MM.1S (cell line): ENCODE results near the gene CAB39.

ENCODE experiments used
- DNase-seq: peaks from one replicate; pipeline ENCODE4 v3.0.0-alpha.2; 2015
- H2AFZ ChIP-seq: fragments of 300-600 bp; sonication (generic); 2 replicates; pipeline ENCODE4 v1.6.0; 2016; ENCODE audit warnings: antibody characterized with exemption, low read length
- H3F3A ChIP-seq: fragments of 300-600 bp; sonication (generic); 2 replicates; pipeline ENCODE4 v1.6.1; 2016; ENCODE audit warnings: mild to moderate bottlenecking, antibody characterized with exemption, low read length, moderate library complexity, mixed read lengths; ENCODE audit not compliant: insufficient read depth
- H3K27ac ChIP-seq: fragments of 300-600 bp; sonication (generic); 2 replicates; pipeline ENCODE4 v1.5.1; 2016; ENCODE audit warnings: mild to moderate bottlenecking, low read length
- H3K27me3 ChIP-seq: fragments of 300-600 bp; sonication (generic); replicated peaks from 2 replicates; pipeline ENCODE4 v1.6.0; 2016; ENCODE audit warnings: low read length; ENCODE audit not compliant: insufficient read depth
- H3K36me3 ChIP-seq: fragments of 300-600 bp; sonication (generic); replicated peaks from 2 replicates; pipeline ENCODE4 v1.6.1; 2016; ENCODE audit warnings: mild to moderate bottlenecking, low read length, mixed read lengths; ENCODE audit not compliant: insufficient read depth
- H3K4me1 ChIP-seq: fragments of 300-600 bp; sonication (generic); 2 replicates; pipeline ENCODE4 v1.6.1; 2016; ENCODE audit warnings: low read length, mixed read lengths
- H3K4me2 ChIP-seq: fragments of 300-600 bp; sonication (generic); 2 replicates; pipeline ENCODE4 v1.6.0; 2016; ENCODE audit warnings: low read depth, low read length
- H3K4me3 ChIP-seq: fragments of 300-600 bp; sonication (generic); 2 replicates; pipeline ENCODE4 v1.5.1; 2016; ENCODE audit warnings: low read length, mixed read lengths
- H3K79me2 ChIP-seq: fragments of 300-600 bp; sonication (generic); 2 replicates; pipeline ENCODE4 v1.6.1; 2016; ENCODE audit warnings: mixed run types, low read length, mixed read lengths
- H3K9ac ChIP-seq: fragments of 300-600 bp; sonication (generic); 2 replicates; pipeline ENCODE4 v1.6.1; 2016; ENCODE audit warnings: low read length, mixed read lengths
- H3K9me2 ChIP-seq: fragments of 300-600 bp; sonication (generic); replicated peaks from 2 replicates; pipeline ENCODE4 v1.6.1; 2016; ENCODE audit warnings: mild to moderate bottlenecking, low read length, mixed read lengths; ENCODE audit not compliant: insufficient read depth
- H3K9me3 ChIP-seq: fragments of 300-600 bp; sonication (generic); replicated peaks from 2 replicates; pipeline ENCODE4 v1.6.1; 2016; ENCODE audit warnings: mild to moderate bottlenecking, low read length, mixed read lengths; ENCODE audit not compliant: insufficient read depth
- H4K20me1 ChIP-seq: fragments of 300-600 bp; sonication (generic); 2 replicates; pipeline ENCODE4 v1.6.1; 2016; ENCODE audit warnings: mild to moderate bottlenecking, low read length, moderate library complexity, mixed read lengths; ENCODE audit not compliant: insufficient read depth
- CTCF ChIP-seq: fragments of 300-600 bp; sonication (generic); IDR thresholded peaks from 2 replicates; pipeline ENCODE4 v1.5.1; 2016; ENCODE audit warnings: antibody characterized with exemption, low read length, mixed read lengths
- EZH2 ChIP-seq: fragments of 300-600 bp; sonication (generic); optimal IDR thresholded peaks from 2 replicates; pipeline ENCODE3; 2017; ENCODE audit warnings: low read depth, mild to moderate bottlenecking, antibody characterized with exemption, low read length, mixed read lengths
- EZH2phosphoT487 ChIP-seq: fragments of 300-600 bp; sonication (generic); IDR thresholded peaks from 2 replicates; pipeline ENCODE4 v1.6.1; 2018; ENCODE audit warnings: antibody characterized with exemption, low read length

Gene CAB39

GRCh38 chr2:230678018-230678417 lies 34.6 kb upstream of the CAB39 start:
- H3K9me2 ChIP-seq: no peaks in the 10 kb centered on the region
- no peaks in the 10 kb centered on the region for H3K27me3 ChIP-seq
- no peaks in the 10 kb centered on the region for H3K36me3 ChIP-seq
- no peaks in the 10 kb centered on the region for H3F3A ChIP-seq
- H3K27ac ChIP-seq: no peak overlapping the region
- TF ChIP-seq EZH2 (no peak), CTCF (no peak), EZH2phosphoT487 (no peak)
- no peak overlapping the region for H3K4me2 ChIP-seq
- no peaks in the 10 kb centered on the region for H4K20me1 ChIP-seq
- H3K9me3 ChIP-seq: no peaks in the 10 kb centered on the region
- no peaks in the 10 kb centered on the region for H3K79me2 ChIP-seq
- no peaks in the 10 kb centered on the region for H3K4me1 ChIP-seq
- H2AFZ ChIP-seq: no peak overlapping the region
- no peak for DNase-seq
- H3K4me3 ChIP-seq: no peak overlapping the region
- H3K9ac ChIP-seq: no peak overlapping the region

GRCh38 chr2:230678451-230678850 lies 34.2 kb upstream of the CAB39 start:
- Histone ChIP-seq H3K9me3 (no peaks in the 10 kb centered on the region), H3K4me1 (no peaks in the 10 kb centered on the region), H3K4me2 (no peak overlapping the region), H3K9ac (no peak overlapping the region), H2AFZ (no peak overlapping the region), H3F3A (no peaks in the 10 kb centered on the region), H3K9me2 (no peaks in the 10 kb centered on the region), H3K27me3 (no peaks in the 10 kb centered on the region), H3K27ac (no peak overlapping the region), H3K4me3 (no peak overlapping the region), H3K36me3 (no peaks in the 10 kb centered on the region), H3K79me2 (no peaks in the 10 kb centered on the region), H4K20me1 (no peaks in the 10 kb centered on the region)
- no peak for DNase-seq
- TF ChIP-seq EZH2phosphoT487: no peak

GRCh38 chr2:230680463-230681170 lies 32.0 kb upstream of the CAB39 start:
- DNase-seq: no peak
- Histone ChIP-seq H3K4me1 (no peaks in the 10 kb centered on the region), H3K9me3 (no peaks in the 10 kb centered on the region), H3K27me3 (no peaks in the 10 kb centered on the region), H3K27ac (no peak overlapping the region), H3K9ac (no peak overlapping the region), H4K20me1 (no peaks in the 10 kb centered on the region), H2AFZ (no peak overlapping the region), H3K9me2 (no peaks in the 10 kb centered on the region), H3K4me3 (no peak overlapping the region), H3F3A (no peaks in the 10 kb centered on the region), H3K79me2 (no peaks in the 10 kb centered on the region), H3K4me2 (no peak overlapping the region), H3K36me3 (no peaks in the 10 kb centered on the region)
- no peak for TF ChIP-seq CTCF
- TF ChIP-seq EZH2: no peak
- TF ChIP-seq EZH2phosphoT487: no peak

GRCh38 chr2:230681171-230681545 lies 31.5 kb upstream of the CAB39 start:
- no peaks in the 10 kb centered on the region for H3K9me3 ChIP-seq
- no peaks in the 10 kb centered on the region for H3K27me3 ChIP-seq
- no peak overlapping the region for H3K9ac ChIP-seq
- H3K4me1 ChIP-seq: no peaks in the 10 kb centered on the region
- no peak overlapping the region for H2AFZ ChIP-seq
- H3K4me3 ChIP-seq: no peak overlapping the region
- no peak overlapping the region for H3K4me2 ChIP-seq
- no peaks in the 10 kb centered on the region for H3K79me2 ChIP-seq
- TF ChIP-seq CTCF: no peak
- no peak for TF ChIP-seq EZH2
- TF ChIP-seq EZH2phosphoT487: no peak
- no peaks in the 10 kb centered on the region for H4K20me1 ChIP-seq
- DNase-seq: no peak
- no peaks in the 10 kb centered on the region for H3K36me3 ChIP-seq
- no peaks in the 10 kb centered on the region for H3F3A ChIP-seq
- no peak overlapping the region for H3K27ac ChIP-seq
- H3K9me2 ChIP-seq: no peaks in the 10 kb centered on the region
